Right atrium auricular region (tissue), 2 donors: ENCODE results near the gene CCDC93. TPM values are rescaled to one million over a fixed set of nuclear protein-coding genes. Genes with fewer than 3 reads are reported as not detected.

Experiments used
- DNase-seq: peaks from one replicate; pipeline ENCODE4 v3.0.0-alpha.2; 2019; ENCODE audit warnings: low spot score
- H3K27ac ChIP-seq, 2 donors: fragments of 200-600 bp; sonication (generic); 1 replicate in 1 of 2; 2 replicates in 1 of 2; pipeline ENCODE4 v1.5.1; 2016 to 2019
- H3K27me3 ChIP-seq, 2 donors: fragments of 200-600 bp; sonication (generic); one replicate each; pipeline versions ENCODE4 v1.5.1 to v1.6.0; 2017 to 2019
- H3K36me3 ChIP-seq: fragments of 200-600 bp; sonication (generic); one replicate; pipeline ENCODE4 v1.5.1; 2016
- H3K4me1 ChIP-seq, 2 donors: fragments of 200-600 bp; sonication (generic); one replicate each; pipeline versions ENCODE4 v1.5.1 to v1.6.0; 2017 to 2019
- H3K4me3 ChIP-seq, 2 donors: fragments of 200-600 bp; sonication (generic); 1 replicate in 1 of 2; 2 replicates in 1 of 2; pipeline ENCODE4 v1.5.1; 2017 to 2019; ENCODE audit warnings: mild to moderate bottlenecking in 1 of 2, moderate library complexity in 1 of 2
- H3K9me3 ChIP-seq, 2 donors: fragments of 200-600 bp; sonication (generic); one replicate each; pipeline ENCODE4 v1.5.1; 2019
- CTCF ChIP-seq, 2 donors: fragments of 200-600 bp; sonication (generic); IDR thresholded peaks; one replicate each; pipeline ENCODE4 v1.5.1; 2019; ENCODE audit warnings: antibody characterized with exemption in 2 of 2
- total RNA-seq, 2 donors: library from RNA; depleted of rRNA; stranded (reverse); fragments of >200 nt; gene quantifications; one replicate each; pipeline ENCODE4 v1.1.0, GENCODE V29; 2016

The CCDC93 gene
- total RNA-seq, 2 donors from 2014 or later = 17.1 to 18.7 TPM

- Histone ChIP-seq H3K27me3 (peaks cover 0 to 4% of the 10 kb centered on the region in 2 donors), H3K4me3 (no peak overlapping the region), H3K36me3 (no peaks in the 10 kb centered on the region), H3K9me3 (no peaks in the 10 kb centered on the region), H3K27ac (no peak overlapping the region), H3K4me1 (no peaks in the 10 kb centered on the region)
- DNase-seq = no peak
- no peak for TF ChIP-seq CTCF (IDR thresholded peaks at IDR 0.05)
Measured at GRCh38 chr2:118045286-118045685, 31.4 kb upstream of the CCDC93 start.

- Histone ChIP-seq H3K4me3 (no peak overlapping the region), H3K4me1 (no peaks in the 10 kb centered on the region), H3K27me3 (peaks cover 0 to 4% of the 10 kb centered on the region in 2 donors), H3K9me3 (no peaks in the 10 kb centered on the region), H3K27ac (no peak overlapping the region), H3K36me3 (no peaks in the 10 kb centered on the region)
- no peak for TF ChIP-seq CTCF (IDR thresholded peaks at IDR 0.05)
- DNase-seq = no peak
Measured at GRCh38 chr2:118044854-118045253, 31.0 kb upstream of the CCDC93 start.

GRCh38 chr2:118044103-118044716, 30.3 kb upstream of the CCDC93 start:
- Histone ChIP-seq H3K27me3 (no peaks in the 10 kb centered on the region), H3K27ac (no peak overlapping the region), H3K4me1 (no peaks in the 10 kb centered on the region), H3K36me3 (no peaks in the 10 kb centered on the region), H3K4me3 (no peak overlapping the region), H3K9me3 (no peaks in the 10 kb centered on the region)
- TF ChIP-seq CTCF (IDR thresholded peaks at IDR 0.05) = no peak
- DNase-seq = no peak

- Histone ChIP-seq H3K27me3 (no peaks in the 10 kb centered on the region), H3K4me1 (no peaks in the 10 kb centered on the region), H3K36me3 (no peaks in the 10 kb centered on the region), H3K4me3 (no peak overlapping the region), H3K27ac (no peak overlapping the region), H3K9me3 (peaks cover 0 to 7% of the 10 kb centered on the region in 2 donors)
- DNase-seq = no peak
- no peak for TF ChIP-seq CTCF (IDR thresholded peaks at IDR 0.05)
Measured at GRCh38 chr2:118040891-118041290, 27.0 kb upstream of the CCDC93 start.

- Histone ChIP-seq H3K27ac (no peak overlapping the region), H3K9me3 (peaks cover 0 to 13% of the 10 kb centered on the region in 2 donors), H3K27me3 (no peaks in the 10 kb centered on the region), H3K36me3 (no peaks in the 10 kb centered on the region), H3K4me3 (no peak overlapping the region), H3K4me1 (no peaks in the 10 kb centered on the region)
- TF ChIP-seq CTCF (IDR thresholded peaks at IDR 0.05) = peak; percentile 76 to 83
- no peak for DNase-seq
Measured at GRCh38 chr2:118032169-118033013, 18.5 kb upstream of the CCDC93 start.
